KG1 (cell line): ENCODE data around the gene PMF1.
A peak's percentile ranks its signal among the peaks of the same experiment; 100 is the strongest.

Source experiments
- DNase-seq: peaks from one replicate; lab custom pipeline; 2025; lab: John Stamatoyannopoulos, UW

Gene PMF1

GRCh38 chr1:156266051-156266450 is 53.2 kb downstream of the PMF1 start:
- DNase-seq = no peak

- no peak for DNase-seq
Measured at GRCh38 chr1:156268336-156268735, 55.5 kb downstream of the PMF1 start.

- no peak for DNase-seq
Measured at GRCh38 chr1:156270314-156270713, 57.5 kb downstream of the PMF1 start.

- no peak for DNase-seq
Measured at GRCh38 chr1:156276532-156276931, 63.7 kb downstream of the PMF1 start.

GRCh38 chr1:156276966-156277381 is 64.2 kb downstream of the PMF1 start:
- DNase-seq = no peak

- DNase-seq = no peak
Measured at GRCh38 chr1:156279837-156280236, 67.0 kb downstream of the PMF1 start.

GRCh38 chr1:156281281-156281680 is 68.5 kb downstream of the PMF1 start:
- no peak for DNase-seq

- no peak for DNase-seq
Measured at GRCh38 chr1:156281693-156282478, 69.1 kb downstream of the PMF1 start.

- peak; percentile 90 for DNase-seq
Measured at GRCh38 chr1:156282479-156283222, 69.8 kb downstream of the PMF1 start, which contains the start of gene SMG5. Gene SMG5 (minus strand): TSS chr1:156282825. CDS start chr1:156282680, 145 bp downstream.

- DNase-seq = no peak
Measured at GRCh38 chr1:156283521-156283920, 70.7 kb downstream of the PMF1 start.

- no peak for DNase-seq
Measured at GRCh38 chr1:156284112-156284511, 71.3 kb downstream of the PMF1 start, which contains the start of gene TMEM79. Gene TMEM79 (plus strand): TSS chr1:156284325. CDS start chr1:156285227, 902 bp downstream.

- no peak for DNase-seq
Measured at GRCh38 chr1:156284757-156285156, 72.0 kb downstream of the PMF1 start.

- no peak for DNase-seq
Measured at GRCh38 chr1:156285437-156285836, 72.6 kb downstream of the PMF1 start.

- DNase-seq = no peak
Measured at GRCh38 chr1:156286061-156286460, 73.3 kb downstream of the PMF1 start.
